HepG2 (cell line): ENCODE data around the gene DOK7. TPM values are rescaled to one million over a fixed set of nuclear protein-coding genes. Genes with fewer than 3 reads are reported as not detected.
A peak's percentile ranks its signal among the peaks of the same experiment; 100 is the strongest.

Experiments used
- ATAC-seq: fragments of 200-7000 bp; cut with Tn5 transposase; 3 replicates; pipeline ENCODE4 v1.9.1; 2020; ENCODE audit warnings: mild to moderate bottlenecking, moderate library complexity
- BruUV-seq: library from RNA; stranded (reverse); fragments of 400-500 nt; replicated peaks from 2 replicates; lab custom pipeline; 2021; lab: Mats Ljungman, UMichigan
- CTCF ChIA-PET: fragments of 300-600 bp; formaldehyde crosslinking; extraction: SDS; loops from one replicate; lab custom pipeline; 2021; ENCODE audit warnings: low total read pairs, inconsistent platforms, low intra/inter-chr PET ratio; lab: Yijun Ruan, JAX
- POLR2A ChIA-PET: fragments of 350-600 bp; sonication (Branson Sonifier 250); formaldehyde crosslinking; loops from one replicate; lab custom pipeline; 2020; ENCODE audit warnings: antibody characterized with exemption, inconsistent platforms; lab: Yijun Ruan, JAX
- DNase-seq: peaks from one replicate; pipeline ENCODE4 v3.0.0-alpha.2; 2015; ENCODE audit warnings: low spot score
- FAIRE-seq: peaks from 3 replicates; lab custom pipeline; 2011; peaks lifted over from hg19 to GRCh38; lab: Jason Lieb, UNC
- H2AFZ ChIP-seq: one replicate; pipeline ENCODE4 v1.6.1; 2011; ENCODE audit warnings: low read length, inconsistent platforms
- H3K27ac ChIP-seq: fragments of 300-600 bp; 3 replicates; pipeline ENCODE4 v1.8.0; 2011; ENCODE audit warnings: mixed run types, mild to moderate bottlenecking, mixed read lengths, low read length, inconsistent platforms; ENCODE audit not compliant: insufficient read depth; ENCODE audit errors: extremely low read length
- H3K27me3 ChIP-seq, 2 experiments: fragments of 200-600 bp in 1 of 2; 2 replicates in 1 of 2; 3 replicates in 1 of 2; pipeline versions ENCODE4 v1.6.0 to v1.8.0; 2011; ENCODE audit warnings: low read length in 2 of 2, mild to moderate bottlenecking in 2 of 2, moderate library complexity in 2 of 2, inconsistent platforms in 1 of 2; ENCODE audit not compliant: insufficient read depth in 2 of 2, control insufficient read depth in 1 of 2
- H3K36me3 ChIP-seq, 2 experiments: fragments of 200-600 bp in 1 of 2; replicated peaks in 1 of 2; 2 replicates in 1 of 2; 3 replicates in 1 of 2; pipeline versions ENCODE4 v1.5.1 to v1.8.0; 2011; ENCODE audit warnings: low read length in 2 of 2, inconsistent platforms in 1 of 2; ENCODE audit not compliant: insufficient read depth in 2 of 2, control insufficient read depth in 1 of 2
- H3K4me1 ChIP-seq: 2 replicates; pipeline ENCODE4 v1.5.1; 2012; ENCODE audit warnings: low read length, inconsistent platforms; ENCODE audit not compliant: insufficient read depth
- H3K4me2 ChIP-seq: 2 replicates; pipeline ENCODE4 v1.6.0; 2011; ENCODE audit warnings: low read depth, low read length, inconsistent platforms
- H3K4me3 ChIP-seq, 3 experiments: fragments of 200-600 bp in 1 of 3; sonication (generic), shearing (Covaris generic) in 1 of 3; replicated peaks in 1 of 3; 2 replicates each; pipeline ENCODE4 v1.5.1; 2011 to 2016; ENCODE audit warnings: low read length in 3 of 3, inconsistent platforms in 2 of 3, low read depth in 2 of 3, mild to moderate bottlenecking in 2 of 3, control low read depth in 1 of 3, mixed read lengths in 1 of 3; ENCODE audit not compliant: insufficient read depth in 1 of 3
- H3K79me2 ChIP-seq: one replicate; pipeline ENCODE4 v1.6.1; 2011; ENCODE audit warnings: low read length, inconsistent platforms; ENCODE audit not compliant: insufficient read depth
- H3K9ac ChIP-seq: 2 replicates; pipeline ENCODE4 v1.6.0; 2011; ENCODE audit warnings: mild to moderate bottlenecking, low read depth, low read length, inconsistent platforms; ENCODE audit not compliant: insufficient read depth
- H3K9me3 ChIP-seq: 2 replicates; pipeline ENCODE4 v1.5.1; 2012; ENCODE audit warnings: mild to moderate bottlenecking, low read length
- H4K20me1 ChIP-seq: 2 replicates; pipeline ENCODE4 v1.6.0; 2011; ENCODE audit warnings: inconsistent platforms, mild to moderate bottlenecking, low read length, moderate library complexity; ENCODE audit not compliant: insufficient read depth
- HIVEP1 ChIP-seq: sonication (generic); formaldehyde crosslinking; IDR thresholded peaks from 2 replicates; pipeline ENCODE4 v1.4.0; 2020; ENCODE audit warnings: mild to moderate bottlenecking, missing genetic modification reagents
- HNRNPH1 ChIP-seq: fragments of 200-400 bp; formaldehyde crosslinking; optimal IDR thresholded peaks from 2 replicates; pipeline ENCODE3; 2017; ENCODE audit warnings: mild to moderate bottlenecking, low read depth, low read length
- KDM5B ChIP-seq: sonication (generic); formaldehyde crosslinking; IDR thresholded peaks from 2 replicates; pipeline ENCODE4 v1.4.0; 2020; ENCODE audit warnings: missing genetic modification reagents, mild to moderate bottlenecking, borderline replicate concordance
- LCORL ChIP-seq, 2 experiments: fragments of 450-650 bp in 1 of 2; sonication (generic) in 1 of 2; formaldehyde crosslinking in 1 of 2; IDR thresholded peaks; 2 replicates each; pipeline versions ENCODE4 v1.5.0 to v1.6.1; 2017 to 2020; ENCODE audit warnings: antibody characterized with exemption in 1 of 2, missing genetic modification reagents in 1 of 2
- NAIF1 ChIP-seq: sonication (generic); formaldehyde crosslinking; IDR thresholded peaks from 2 replicates; pipeline ENCODE4 v1.5.0; 2020; ENCODE audit warnings: mild to moderate bottlenecking, missing genetic modification reagents, borderline replicate concordance
- NFE2L1 ChIP-seq: sonication (generic); formaldehyde crosslinking; IDR thresholded peaks from 2 replicates; pipeline ENCODE4 v1.4.0; 2020; ENCODE audit warnings: missing genetic modification reagents, mild to moderate bottlenecking, borderline replicate concordance
- RARA ChIP-seq: IDR thresholded peaks from 2 replicates; pipeline ENCODE4 v1.6.1; 2016; ENCODE audit warnings: missing genetic modification reagents, missing compliant biosample characterization
- RERE ChIP-seq: IDR thresholded peaks from 2 replicates; pipeline ENCODE4 v1.6.1; 2016; ENCODE audit warnings: low read depth, missing genetic modification reagents, missing compliant biosample characterization
- SP1 ChIP-seq, 2 experiments: fragments of 450-650 bp in 1 of 2; sonication (generic) in 1 of 2; formaldehyde crosslinking in 1 of 2; IDR thresholded peaks; 2 replicates each; pipeline versions ENCODE4 v1.4.0 to v1.6.1; 2016 to 2020; ENCODE audit warnings: missing genetic modification reagents in 1 of 2
- SRSF1 ChIP-seq: fragments of 200-400 bp; formaldehyde crosslinking; optimal IDR thresholded peaks from 2 replicates; pipeline ENCODE3; 2017; ENCODE audit warnings: mild to moderate bottlenecking, low read depth, low read length, moderate library complexity
- ZNF549 ChIP-seq: sonication (generic); formaldehyde crosslinking; IDR thresholded peaks from 2 replicates; pipeline ENCODE4 v1.5.0; 2020; ENCODE audit warnings: missing genetic modification reagents
- ZNF567 ChIP-seq: sonication (generic); formaldehyde crosslinking; IDR thresholded peaks from 2 replicates; pipeline ENCODE4 v1.8.1; 2023; ENCODE audit warnings: mild to moderate bottlenecking, missing genetic modification reagents, borderline replicate concordance
- ZNF841 ChIP-seq: sonication (generic); formaldehyde crosslinking; IDR thresholded peaks from 2 replicates; pipeline ENCODE4 v1.8.1; 2023; ENCODE audit warnings: missing genetic modification reagents, borderline replicate concordance
- WGBS: methylation state at CpG from one replicate; pipeline ENCODE4 v1.1.6; 2017; ENCODE audit warnings: low lambda C conversion rate; 5-methylcytosine and 5-hydroxymethylcytosine counted together
- in situ Hi-C: cut with HindIII; loops from 2 replicates; pipeline ENCODE4 v1.10.0; 2017; ENCODE audit warnings: low pct_unique_long_range_greater_than_20kb; ENCODE audit not compliant: extremely low pct_ligation_motif_present
- intact Hi-C: fragments of 100-400 bp; cut with micrococcal nuclease; formaldehyde crosslinking; loops from one replicate; pipeline ENCODE4 v1.10.0; 2022; ENCODE audit not compliant: unreplicated experiment
- polyA plus RNA-seq, 8 experiments: library from polyadenylated mRNA; depleted of rRNA in 3 of 8; stranded (reverse) in 7 of 8; unstranded in 1 of 8; fragments of >200 nt; fragmentation: Illumina TruSeq in 4 of 8; extraction: Trizol in 4 of 8; gene quantifications; 2 replicates each; pipeline versions ENCODE4 v1.2.1 to v1.2.3, GENCODE V29; 2011 to 2016; ENCODE audit warnings: low read depth in 4 of 8, missing spikeins in 1 of 8, mixed read lengths in 1 of 8; ENCODE audit not compliant: insufficient read depth in 1 of 8
- total RNA-seq, 5 experiments: library from RNA; depleted of rRNA; stranded (reverse); fragments of >200 nt; fragmentation: Illumina TruSeq; extraction: Trizol; gene quantifications; 2 replicates each; pipeline ENCODE4 v1.2.3, GENCODE V29; 2016; ENCODE audit warnings: low read depth in 1 of 5

DOK7 gene
- total and polyA plus RNA-seq, 2 of the 13 experiments (the other 11 are each of a cell fraction or from before 2014, with no cell fraction given): 0.03 to 0.07 TPM

- in situ Hi-C loops: no loop called here
- Histone ChIP-seq H3K79me2 (no peaks in the 10 kb centered on the region), H3K27me3 (no peaks in the 10 kb centered on the region), H4K20me1 (no peaks in the 10 kb centered on the region), H3K4me1 (no peaks in the 10 kb centered on the region), H3K4me2 (no peak overlapping the region), H2AFZ (no peak overlapping the region), H3K4me3 (no peak overlapping the region), H3K27ac (no peak overlapping the region), H3K36me3 (peaks cover 3 to 23% of the 10 kb centered on the region in 2 experiments), H3K9me3 (no peaks in the 10 kb centered on the region), H3K9ac (no peak overlapping the region)
- ATAC-seq: no peak
- ChIA-PET POLR2A (no interaction called here), CTCF (no interaction called here)
- FAIRE-seq: no peak
- no peak for TF ChIP-seq RARA (CRISPR knock-in tag)
- TF ChIP-seq SRSF1: no peak
- TF ChIP-seq LCORL (IDR thresholded peaks at IDR 0.05): no peak
- no peak for TF ChIP-seq LCORL (CRISPR knock-in tag; IDR thresholded peaks at IDR 0.05)
- TF ChIP-seq KDM5B (CRISPR knock-in tag): no peak
- TF ChIP-seq HIVEP1 (CRISPR knock-in tag): no peak
- no TSS peak for BruUV-seq
- no peak for DNase-seq
- intact Hi-C loops: no loop called here
- WGBS: 80% methylated on average over 5 of the region's 21 CpGs
These were observed 32.6 kb upstream of the DOK7 start for GRCh38 chr4:3430524-3430923.

GRCh38 chr4:3431446-3431993 is 31.6 kb upstream of the DOK7 start:
- H3K79me2 ChIP-seq: no peaks in the 10 kb centered on the region
- no peak overlapping the region for H2AFZ ChIP-seq
- ChIA-PET POLR2A (no interaction called here), CTCF (no interaction called here)
- no peaks in the 10 kb centered on the region for H3K27me3 ChIP-seq
- FAIRE-seq (no peak), DNase-seq (no peak), ATAC-seq (no peak)
- no peak overlapping the region for H3K9ac ChIP-seq
- in situ Hi-C loops: no loop called here
- no peaks in the 10 kb centered on the region for H3K9me3 ChIP-seq
- no peak overlapping the region for H3K4me2 ChIP-seq
- no peaks in the 10 kb centered on the region for H4K20me1 ChIP-seq
- intact Hi-C loops: no loop called here
- WGBS: 96% methylated on average over 23 of the region's 28 CpGs
- peaks cover 1% of the 10 kb centered on the region; the same call in 1 of the 2 replicates for H3K4me1 ChIP-seq
- BruUV-seq: TSS peak; percentile 45
- H3K4me3 ChIP-seq: no peak overlapping the region
- no peak overlapping the region for H3K27ac ChIP-seq
- H3K36me3 ChIP-seq: peaks cover 3 to 20% of the 10 kb centered on the region in 2 experiments
- TF ChIP-seq NFE2L1 (CRISPR knock-in tag): no peak
- TF ChIP-seq HNRNPH1: no peak
- no peak for TF ChIP-seq SP1 (IDR thresholded peaks at IDR 0.05)
- no peak for TF ChIP-seq SP1 (CRISPR knock-in tag; IDR thresholded peaks at IDR 0.05)
- TF ChIP-seq ZNF841 (CRISPR knock-in tag): no peak
- no peak for TF ChIP-seq RERE (CRISPR knock-in tag)
- no peak for TF ChIP-seq ZNF549 (CRISPR knock-in tag)
- TF ChIP-seq NAIF1: no peak
- TF ChIP-seq ZNF567 (CRISPR knock-in tag): no peak
